ENCODE data around the gene PDZD7.
A peak's percentile ranks its signal among the peaks of the same experiment; 100 is the strongest.

PDZD7 gene

DNA sequence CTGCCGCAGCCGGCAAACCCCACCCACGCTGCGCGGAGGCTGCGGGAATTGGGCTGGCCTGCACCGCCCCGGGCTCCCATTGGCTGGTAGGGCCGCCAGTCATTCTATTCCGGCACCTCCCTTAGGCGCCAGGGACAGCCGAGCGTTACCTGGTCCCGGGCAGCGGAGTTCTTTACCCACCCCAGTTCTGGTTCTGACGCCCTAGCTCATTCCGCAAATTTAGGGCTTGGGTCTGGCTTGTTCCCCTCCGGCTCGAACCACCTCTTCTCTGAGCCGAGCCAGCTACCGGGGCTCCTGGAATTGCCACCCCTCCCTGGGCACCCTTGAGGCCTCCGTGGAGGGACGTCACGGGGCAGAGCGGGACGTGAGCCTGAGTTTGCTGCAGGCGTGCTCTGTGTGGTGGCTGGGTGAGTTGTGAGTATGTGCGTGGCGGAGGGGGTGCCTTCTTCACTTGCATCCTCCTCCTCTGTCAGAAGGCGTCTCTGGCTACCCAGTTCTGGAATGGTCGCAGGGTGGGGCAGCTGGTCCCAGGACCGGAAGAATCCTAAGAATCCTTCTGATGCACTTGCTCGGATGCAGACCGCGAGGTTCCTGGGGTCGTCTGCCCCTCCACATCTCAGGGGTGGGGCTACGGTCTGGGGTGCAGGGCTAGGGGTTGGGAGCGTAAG lies at the start of gene PDZD7, which contains the start of gene SFXN3:
TSS of gene PDZD7 (minus strand) at position 2 of the 668 bp plus-strand sequence. CDS start 910 bp downstream, outside the sequence.
TSS of gene SFXN3 (plus strand) at position 107 of the 668 bp plus-strand sequence. CDS start 3,461 bp downstream, outside the sequence.
- DNase-seq (ENCODE audit: low spot score): peak; percentile 93

GRCh38 chr10:101079874-101080273 lies 48.9 kb upstream of the PDZD7 start:
- no peak for DNase-seq (ENCODE audit: low spot score)

- no peak for DNase-seq (ENCODE audit: low spot score)
Measured at GRCh38 chr10:101076630-101077029, 45.7 kb upstream of the PDZD7 start.

DNA sequence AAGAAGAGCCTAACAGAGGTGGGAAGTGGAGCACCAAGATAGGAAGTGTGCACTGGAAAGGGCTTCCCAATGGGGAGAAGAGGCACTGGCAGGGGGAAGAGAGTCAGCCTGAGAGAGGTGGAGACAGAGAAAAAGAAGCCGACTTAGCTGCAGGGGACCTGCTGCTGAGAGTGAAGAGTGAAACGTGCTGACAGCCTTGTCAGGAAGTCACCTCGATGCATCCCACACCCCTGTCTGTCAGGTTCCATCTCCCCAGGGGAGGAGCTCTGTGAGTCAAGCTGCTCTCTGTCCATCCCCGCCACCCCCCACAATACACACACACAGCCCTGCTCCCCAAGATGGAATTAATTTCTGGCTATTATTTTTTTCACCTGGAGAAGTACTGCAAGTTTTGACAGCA lies 44.8 kb upstream of the PDZD7 start:
- no peak for DNase-seq (ENCODE audit: low spot score)

GRCh38 chr10:101073631-101074030 lies 42.7 kb upstream of the PDZD7 start:
- no peak for DNase-seq (ENCODE audit: low spot score)

DNA sequence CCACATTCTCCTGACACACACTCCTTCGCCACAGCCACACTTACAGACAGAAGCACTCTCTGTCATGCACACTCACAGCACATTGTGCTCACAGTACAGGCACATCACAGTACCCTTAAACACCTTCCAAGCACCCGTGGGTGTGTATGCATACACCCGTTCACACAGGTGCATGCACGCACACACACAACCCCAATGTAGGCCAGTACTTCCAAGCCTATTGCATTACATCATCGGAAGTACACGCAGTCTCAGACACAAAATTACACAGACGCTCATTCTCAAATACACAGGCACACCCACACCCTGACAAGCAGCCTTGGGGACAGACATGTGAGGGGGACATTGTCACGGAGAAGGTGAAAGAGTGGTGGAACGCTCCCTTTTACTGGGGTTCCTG lies 42.0 kb upstream of the PDZD7 start:
- DNase-seq (ENCODE audit: low spot score): no peak

- no peak for DNase-seq (ENCODE audit: low spot score)
Measured at GRCh38 chr10:101071885-101072433, 41.0 kb upstream of the PDZD7 start.

- DNase-seq (ENCODE audit: low spot score): no peak
Measured at GRCh38 chr10:101071267-101071884, 40.4 kb upstream of the PDZD7 start.

GRCh38 chr10:101070098-101070497 lies 39.2 kb upstream of the PDZD7 start:
- DNase-seq (ENCODE audit: low spot score): no peak

- DNase-seq (ENCODE audit: low spot score): no peak
Measured at GRCh38 chr10:101069441-101069840, 38.5 kb upstream of the PDZD7 start.

GRCh38 chr10:101067356-101068083 lies 36.6 kb upstream of the PDZD7 start:
- DNase-seq (ENCODE audit: low spot score): peak; percentile 78

DNA sequence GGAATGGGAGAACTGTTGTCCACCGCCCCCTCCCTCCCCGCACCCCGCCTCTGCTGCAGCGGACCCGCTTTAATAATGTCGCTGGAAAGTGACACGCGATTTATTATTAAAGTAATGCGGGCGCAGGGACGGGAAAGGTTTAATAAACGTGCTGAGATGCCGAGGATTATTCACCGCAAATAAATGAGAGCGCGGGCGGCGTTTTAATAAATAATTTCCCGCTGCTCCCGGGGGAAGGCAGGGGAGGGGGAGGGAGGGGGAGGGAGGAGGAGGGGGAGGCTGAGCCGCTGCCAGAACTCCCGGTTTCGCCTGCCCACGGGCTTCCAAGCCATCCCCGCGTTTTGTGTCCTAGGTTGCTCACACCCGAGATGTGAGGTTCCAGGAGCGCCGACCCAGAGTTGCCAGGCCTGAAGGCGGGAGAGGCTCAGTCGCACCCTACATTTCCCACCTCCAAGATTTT lies 36.0 kb upstream of the PDZD7 start:
- no peak for DNase-seq (ENCODE audit: low spot score)

DNA sequence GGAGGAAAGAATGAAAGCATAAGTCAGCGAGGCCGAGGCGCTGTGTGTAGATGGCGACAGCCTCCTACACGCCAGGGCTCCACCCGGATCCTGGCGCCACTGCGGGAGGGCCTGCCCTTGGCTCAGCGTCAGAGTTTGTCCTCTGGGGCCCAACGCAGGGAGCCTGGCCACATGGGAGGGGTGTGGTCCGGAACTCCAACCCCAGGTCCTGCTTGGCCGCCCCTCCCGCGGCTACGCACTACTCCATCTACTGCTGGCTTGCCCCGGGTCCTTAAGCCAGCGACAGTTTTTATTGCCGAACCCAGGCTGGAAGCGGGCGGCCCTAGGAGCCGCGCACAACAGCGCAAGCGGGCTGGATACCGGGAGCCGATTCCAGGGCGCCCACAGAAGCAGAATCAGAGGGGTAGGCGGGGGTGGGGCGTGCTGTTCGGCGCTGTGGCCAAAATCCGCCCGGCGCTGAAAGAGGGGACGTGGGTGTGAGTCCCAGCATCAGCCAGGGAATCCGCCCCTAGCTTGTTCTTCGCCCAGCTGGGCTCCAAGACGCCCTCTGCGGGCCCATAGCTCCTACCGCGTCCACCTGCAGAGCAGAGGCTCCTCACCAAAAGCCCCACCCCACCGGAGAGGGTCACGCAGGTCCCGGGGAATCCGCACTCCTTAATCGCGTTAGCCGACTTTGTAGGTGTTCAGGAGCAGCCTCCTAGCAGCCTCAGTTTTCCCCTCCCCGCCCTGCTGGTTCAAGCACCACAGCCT lies 35.4 kb upstream of the PDZD7 start:
- peak; percentile 74 for DNase-seq (ENCODE audit: low spot score)

- no peak for DNase-seq (ENCODE audit: low spot score)
Measured at GRCh38 chr10:101065481-101066145, 34.7 kb upstream of the PDZD7 start.

GRCh38 chr10:101064415-101065030 lies 33.6 kb upstream of the PDZD7 start:
- DNase-seq (ENCODE audit: low spot score): no peak

- DNase-seq (ENCODE audit: low spot score): no peak
Measured at GRCh38 chr10:101063548-101064414, 32.9 kb upstream of the PDZD7 start.

DNA sequence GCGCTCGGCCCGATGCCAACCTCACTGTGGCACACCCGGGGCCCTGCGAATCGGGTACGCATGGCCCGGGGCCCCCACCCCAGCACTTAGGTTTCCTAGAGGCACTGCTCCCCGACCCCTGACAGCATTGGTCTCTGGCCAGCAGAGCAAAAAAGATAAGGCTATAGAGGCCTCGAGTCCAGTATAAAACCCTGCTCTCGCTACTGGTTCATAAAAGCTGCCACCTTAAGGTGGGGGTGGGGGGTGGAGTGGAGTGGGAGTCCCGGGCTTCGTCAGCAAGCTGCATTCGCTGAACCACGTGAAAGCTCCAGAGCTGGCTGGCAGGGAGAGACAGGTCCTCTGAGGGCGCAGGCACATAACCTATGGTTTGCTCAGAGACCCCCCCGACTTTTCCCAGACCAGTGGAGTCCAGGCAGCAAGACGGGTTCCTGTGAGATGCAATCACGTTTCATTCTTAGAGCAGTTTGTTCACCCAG lies 32.2 kb upstream of the PDZD7 start:
- DNase-seq (ENCODE audit: low spot score): no peak

DNA sequence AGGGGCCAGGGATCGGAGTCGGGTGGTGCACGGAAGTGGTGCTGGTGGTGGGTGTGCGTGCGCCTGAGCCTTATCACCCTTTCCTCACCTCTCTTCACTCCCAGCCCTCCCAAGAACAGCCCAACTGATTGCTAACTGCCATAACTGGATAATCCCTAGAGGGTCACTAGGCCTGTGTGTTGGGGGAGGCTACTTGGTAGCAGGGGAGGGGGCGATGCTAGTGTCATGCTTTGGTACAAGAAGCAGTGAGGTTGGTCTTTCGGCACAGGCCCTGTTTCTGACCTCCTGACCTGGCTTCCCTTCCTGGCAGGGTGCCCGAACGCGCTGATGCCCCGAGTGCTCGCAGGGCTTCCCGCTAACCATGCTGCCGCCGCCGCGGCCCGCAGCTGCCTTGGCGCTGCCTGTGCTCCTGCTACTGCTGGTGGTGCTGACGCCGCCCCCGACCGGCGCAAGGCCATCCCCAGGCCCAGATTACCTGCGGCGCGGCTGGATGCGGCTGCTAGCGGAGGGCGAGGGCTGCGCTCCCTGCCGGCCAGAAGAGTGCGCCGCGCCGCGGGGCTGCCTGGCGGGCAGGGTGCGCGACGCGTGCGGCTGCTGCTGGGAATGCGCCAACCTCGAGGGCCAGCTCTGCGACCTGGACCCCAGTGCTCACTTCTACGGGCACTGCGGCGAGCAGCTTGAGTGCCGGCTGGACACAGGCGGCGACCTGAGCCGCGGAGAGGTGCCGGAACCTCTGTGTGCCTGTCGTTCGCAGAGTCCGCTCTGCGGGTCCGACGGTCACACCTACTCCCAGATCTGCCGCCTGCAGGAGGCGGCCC lies 31.5 kb upstream of the PDZD7 start:
- peak; percentile 79 for DNase-seq (ENCODE audit: low spot score)

Data from left forelimb (tissue), 1 donor.